Measurements from ENCODE around the gene BCHE. TPM values are rescaled to one million over a fixed set of nuclear protein-coding genes. Genes with fewer than 3 reads are reported as not detected.

Gene BCHE
- total RNA-seq, 1 donor from 2014 or later, result 2.9 TPM

GRCh38 chr3:165749821-165750220 is 87.4 kb downstream of the BCHE start:
- Histone ChIP-seq H3K4me1 (no peaks in the 10 kb centered on the region), H3K9me3 (no peaks in the 10 kb centered on the region), H3K27me3 (no peaks in the 10 kb centered on the region), H3K27ac (no peak overlapping the region), H3K4me3 (no peak overlapping the region), H3K36me3 (no peaks in the 10 kb centered on the region)
- intact Hi-C loops (cut with DNase I), result no loop called here
- no peak for DNase-seq (ENCODE audit: extremely low spot score in 2 of 2)
- TF ChIP-seq POLR2A (IDR thresholded peaks at IDR 0.05) (no peak), CTCF (IDR thresholded peaks at IDR 0.05) (no peak), POLR2AphosphoS5 (IDR thresholded peaks at IDR 0.05; ENCODE audit: insufficient read depth in 1 of 2, low read depth in 1 of 2) (no peak)

- Histone ChIP-seq H3K27ac (no peak overlapping the region), H3K4me3 (no peak overlapping the region), H3K36me3 (no peaks in the 10 kb centered on the region), H3K27me3 (no peaks in the 10 kb centered on the region), H3K4me1 (no peaks in the 10 kb centered on the region), H3K9me3 (no peaks in the 10 kb centered on the region)
- DNase-seq (ENCODE audit: extremely low spot score in 2 of 2), result no peak
- intact Hi-C loops (cut with DNase I), result no loop called here
- TF ChIP-seq POLR2A (IDR thresholded peaks at IDR 0.05), result no peak
- TF ChIP-seq CTCF (IDR thresholded peaks at IDR 0.05), result no peak
- TF ChIP-seq POLR2AphosphoS5 (IDR thresholded peaks at IDR 0.05; ENCODE audit: insufficient read depth in 1 of 2, low read depth in 1 of 2), result no peak
Measured at GRCh38 chr3:165749241-165749640, 88.0 kb downstream of the BCHE start.

- intact Hi-C loops (cut with DNase I), result no loop called here
- Histone ChIP-seq H3K27me3 (no peaks in the 10 kb centered on the region), H3K27ac (no peak overlapping the region), H3K9me3 (no peaks in the 10 kb centered on the region), H3K4me3 (no peak overlapping the region), H3K36me3 (no peaks in the 10 kb centered on the region), H3K4me1 (no peaks in the 10 kb centered on the region)
- TF ChIP-seq POLR2AphosphoS5 (IDR thresholded peaks at IDR 0.05; ENCODE audit: insufficient read depth in 1 of 2, low read depth in 1 of 2), result no peak
- no peak for TF ChIP-seq POLR2A (IDR thresholded peaks at IDR 0.05)
- TF ChIP-seq CTCF (IDR thresholded peaks at IDR 0.05), result no peak
- DNase-seq (ENCODE audit: extremely low spot score in 2 of 2), result no peak
Measured at GRCh38 chr3:165748094-165748493, 89.1 kb downstream of the BCHE start.

GRCh38 chr3:165746874-165747273 is 90.3 kb downstream of the BCHE start:
- no peak for DNase-seq (ENCODE audit: extremely low spot score in 2 of 2)
- no peaks in the 10 kb centered on the region for H3K4me1 ChIP-seq
- H3K27ac ChIP-seq, result no peak overlapping the region
- no peak overlapping the region for H3K4me3 ChIP-seq
- H3K27me3 ChIP-seq, result no peaks in the 10 kb centered on the region
- H3K36me3 ChIP-seq, result no peaks in the 10 kb centered on the region
- intact Hi-C loops (cut with DNase I), result no loop called here
- TF ChIP-seq CTCF (IDR thresholded peaks at IDR 0.05) (no peak), POLR2AphosphoS5 (IDR thresholded peaks at IDR 0.05; ENCODE audit: insufficient read depth in 1 of 2, low read depth in 1 of 2) (no peak), POLR2A (IDR thresholded peaks at IDR 0.05) (no peak)
- no peaks in the 10 kb centered on the region for H3K9me3 ChIP-seq

- intact Hi-C loops (cut with DNase I), result no loop called here
- no peak for DNase-seq (ENCODE audit: extremely low spot score in 2 of 2)
Measured at GRCh38 chr3:165744025-165744424, 93.2 kb downstream of the BCHE start.

More at GRCh38 chr3:165744025-165744424, 93.2 kb downstream of the BCHE start:
- no peak for TF ChIP-seq POLR2AphosphoS5 (IDR thresholded peaks at IDR 0.05; ENCODE audit: insufficient read depth in 1 of 2, low read depth in 1 of 2)
- no peak for TF ChIP-seq CTCF (IDR thresholded peaks at IDR 0.05)
- TF ChIP-seq POLR2A (IDR thresholded peaks at IDR 0.05), result no peak
- Histone ChIP-seq H3K36me3 (no peaks in the 10 kb centered on the region), H3K4me1 (no peaks in the 10 kb centered on the region), H3K9me3 (no peaks in the 10 kb centered on the region), H3K27ac (no peak overlapping the region), H3K4me3 (no peak overlapping the region), H3K27me3 (no peaks in the 10 kb centered on the region)

All from vagina (tissue), 2 donors.